Thoracic aorta (tissue), 2 donors: ENCODE data around the gene SPECC1. TPM values are rescaled to one million over a fixed set of nuclear protein-coding genes. Genes with fewer than 3 reads are reported as not detected.

Source experiments
- ATAC-seq: fragments of 150-250 bp; one replicate; pipeline ENCODE4 v1.8.0; 2017; ENCODE audit warnings: low read depth; ENCODE audit not compliant: insufficient number of reproducible peaks, low FRiP score
- DNase-seq: peaks from one replicate; pipeline ENCODE4 v3.0.0-alpha.2; 2020; ENCODE audit warnings: low spot score
- H3K27ac ChIP-seq, 2 donors: fragments of 200-600 bp; sonication (generic); 1 replicate in 1 of 2; 2 replicates in 1 of 2; pipeline ENCODE4 v1.5.1; 2016; ENCODE audit warnings: mild to moderate bottlenecking in 2 of 2, moderate library complexity in 2 of 2
- H3K27me3 ChIP-seq: fragments of 200-600 bp; sonication (generic); replicated peaks from 2 replicates; pipeline ENCODE4 v1.6.0; 2016; ENCODE audit warnings: mild to moderate bottlenecking; ENCODE audit not compliant: insufficient read depth
- H3K36me3 ChIP-seq: fragments of 200-600 bp; sonication (generic); one replicate; pipeline ENCODE4 v1.5.1; 2016
- H3K4me1 ChIP-seq, 2 donors: fragments of 200-600 bp; sonication (generic); 1 replicate in 1 of 2; 2 replicates in 1 of 2; pipeline versions ENCODE4 v1.5.1 to v1.6.0; 2016; ENCODE audit warnings: low read depth in 2 of 2, mild to moderate bottlenecking in 1 of 2; ENCODE audit not compliant: control insufficient read depth in 1 of 2
- H3K4me3 ChIP-seq: fragments of 200-600 bp; sonication (generic); 2 replicates; pipeline ENCODE4 v1.5.1; 2016; ENCODE audit warnings: mild to moderate bottlenecking
- H3K9me3 ChIP-seq: fragments of 200-600 bp; sonication (generic); 2 replicates; pipeline ENCODE4 v1.5.1; 2016
- CTCF ChIP-seq: fragments of 200-600 bp; sonication (generic); IDR thresholded peaks from one replicate; pipeline ENCODE4 v1.5.1; 2019; ENCODE audit warnings: antibody characterized with exemption
- total RNA-seq, 2 donors: library from RNA; depleted of rRNA; stranded (reverse); fragments of >200 nt; gene quantifications; one replicate each; pipeline versions ENCODE4 v1.1.0 to v1.2.3, GENCODE V29; 2016

SPECC1 gene
- total RNA-seq, 2 donors from 2014 or later: 89.8 to 91.9 TPM

- peaks cover 0 to 3% of the 10 kb centered on the region in 2 donors for H3K4me1 ChIP-seq
- DNase-seq (no peak), ATAC-seq (no peak)
- H3K4me3 ChIP-seq: no peak overlapping the region
- H3K27me3 ChIP-seq: no peaks in the 10 kb centered on the region
- no peak for TF ChIP-seq CTCF
- no peaks in the 10 kb centered on the region for H3K36me3 ChIP-seq
- H3K27ac ChIP-seq: no peak overlapping the region
- no peaks in the 10 kb centered on the region for H3K9me3 ChIP-seq
Observed at GRCh38 chr17:19991252-19991885, 17.8 kb upstream of the SPECC1 start.

- TF ChIP-seq CTCF: peak; percentile 80
- peaks cover 0 to 3% of the 10 kb centered on the region in 2 donors for H3K4me1 ChIP-seq
- no peaks in the 10 kb centered on the region for H3K36me3 ChIP-seq
- peak; percentile 93 for ATAC-seq
- peak overlapping the region; percentile 55 for H3K4me3 ChIP-seq
- DNase-seq: peak; percentile 73
- H3K27ac ChIP-seq: no peak overlapping the region
- H3K9me3 ChIP-seq: no peaks in the 10 kb centered on the region
- H3K27me3 ChIP-seq: no peaks in the 10 kb centered on the region
Observed at GRCh38 chr17:19992803-19993713, 16.1 kb upstream of the SPECC1 start.

- no peak for TF ChIP-seq CTCF
- H3K4me3 ChIP-seq: no peak overlapping the region
- no peak overlapping the region for H3K27ac ChIP-seq
- H3K9me3 ChIP-seq: no peaks in the 10 kb centered on the region
- peaks cover 0 to 3% of the 10 kb centered on the region in 2 donors for H3K4me1 ChIP-seq
- no peaks in the 10 kb centered on the region for H3K27me3 ChIP-seq
- no peaks in the 10 kb centered on the region for H3K36me3 ChIP-seq
- ATAC-seq (no peak), DNase-seq (no peak)
Observed at GRCh38 chr17:19996086-19996485, 13.1 kb upstream of the SPECC1 start.

GRCh38 chr17:19996502-19996901 is 12.7 kb upstream of the SPECC1 start:
- Histone ChIP-seq H3K9me3 (no peaks in the 10 kb centered on the region), H3K4me1 (peaks cover 0 to 3% of the 10 kb centered on the region in 2 donors), H3K4me3 (no peak overlapping the region), H3K36me3 (no peaks in the 10 kb centered on the region), H3K27ac (no peak overlapping the region), H3K27me3 (no peaks in the 10 kb centered on the region)
- DNase-seq (no peak), ATAC-seq (no peak)
- no peak for TF ChIP-seq CTCF
